ENCODE data around the gene CAMTA1.

The CAMTA1 gene

DNA sequence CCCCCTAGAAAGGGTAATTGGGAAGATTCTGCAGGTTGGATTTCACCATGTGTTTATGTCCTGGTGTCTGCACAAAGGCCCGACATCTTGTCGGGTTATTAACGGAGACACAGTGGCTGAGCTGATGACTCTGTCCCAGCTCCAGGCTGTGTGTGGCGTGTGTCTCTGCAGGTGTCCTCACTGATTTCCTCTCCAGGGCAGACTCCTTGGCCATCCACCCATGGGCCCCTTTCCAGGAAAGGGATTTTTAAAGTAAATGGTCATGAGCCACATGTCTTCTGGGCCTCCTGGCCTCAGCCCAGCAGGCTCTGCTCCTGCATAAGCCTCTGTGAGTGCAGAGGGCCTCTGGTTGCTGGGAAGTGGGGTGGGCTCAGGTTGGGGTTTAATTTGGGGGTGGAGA, 567.1 kb downstream of the CAMTA1 start:
- DNase-seq (ENCODE audit: low read depth in 2 of 3, low spot score in 2 of 3) = no peak

DNA sequence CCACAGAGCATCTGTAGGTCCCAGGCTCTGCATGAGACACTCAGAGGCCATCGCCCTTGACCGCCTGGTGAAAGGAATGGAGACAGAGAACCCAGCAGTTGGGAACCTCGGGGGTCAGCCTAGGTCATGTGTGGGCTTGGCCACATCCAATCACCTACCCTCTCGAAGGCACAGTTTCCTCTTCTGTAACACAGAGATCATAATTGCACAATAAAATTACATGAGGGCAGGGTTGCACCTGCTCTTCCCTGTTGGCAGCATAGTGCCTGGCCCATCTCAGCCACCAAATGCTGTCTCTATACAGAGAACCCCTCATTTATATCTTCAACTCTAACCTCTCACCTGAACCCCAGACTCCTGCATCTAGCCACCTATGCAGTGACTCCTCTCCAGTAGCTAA, 567.7 kb downstream of the CAMTA1 start:
- DNase-seq (ENCODE audit: low read depth in 2 of 3, low spot score in 2 of 3) = no peak

DNA sequence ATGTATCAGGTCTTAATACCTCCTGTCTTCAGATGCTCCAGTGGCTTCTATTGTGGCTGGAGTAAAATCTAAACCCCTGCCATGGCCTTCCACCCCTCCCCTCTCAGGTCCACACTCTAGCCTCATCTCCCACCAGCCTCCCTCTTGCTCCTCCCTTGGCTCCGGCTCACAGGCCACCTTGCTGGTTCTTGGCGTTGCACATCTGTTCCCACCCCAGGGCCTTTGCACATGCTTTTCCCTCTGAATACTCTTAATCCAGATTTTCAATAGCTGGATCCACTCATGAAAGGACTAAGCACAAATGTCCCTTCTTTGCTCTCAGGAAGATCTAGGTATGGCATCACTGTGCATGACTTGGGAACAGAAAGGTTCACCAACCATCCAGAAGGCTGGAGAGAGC, 570.4 kb downstream of the CAMTA1 start:
- no peak for DNase-seq (ENCODE audit: low read depth in 2 of 3, low spot score in 2 of 3)

DNA sequence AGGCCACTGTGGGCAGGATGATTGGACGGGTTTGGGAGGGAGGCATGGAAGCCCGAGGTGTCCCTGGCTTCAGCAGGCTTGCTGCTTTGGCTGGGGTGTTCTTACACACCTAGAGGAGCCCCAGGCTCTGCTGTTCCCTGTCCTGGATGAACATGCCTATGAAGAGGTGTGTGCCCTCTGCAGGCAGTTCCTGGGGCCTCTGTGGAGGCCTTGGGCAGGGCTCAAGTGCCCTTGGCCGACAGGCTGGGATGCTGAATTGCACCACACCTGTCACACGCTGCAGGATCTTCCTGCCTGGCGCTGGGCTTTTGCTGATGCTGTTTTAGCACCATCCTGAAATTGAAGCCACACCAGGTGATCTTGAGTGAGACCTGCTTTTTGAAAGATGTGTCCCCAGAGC, 570.8 kb downstream of the CAMTA1 start:
- no peak for DNase-seq (ENCODE audit: low read depth in 2 of 3, low spot score in 2 of 3)

DNA sequence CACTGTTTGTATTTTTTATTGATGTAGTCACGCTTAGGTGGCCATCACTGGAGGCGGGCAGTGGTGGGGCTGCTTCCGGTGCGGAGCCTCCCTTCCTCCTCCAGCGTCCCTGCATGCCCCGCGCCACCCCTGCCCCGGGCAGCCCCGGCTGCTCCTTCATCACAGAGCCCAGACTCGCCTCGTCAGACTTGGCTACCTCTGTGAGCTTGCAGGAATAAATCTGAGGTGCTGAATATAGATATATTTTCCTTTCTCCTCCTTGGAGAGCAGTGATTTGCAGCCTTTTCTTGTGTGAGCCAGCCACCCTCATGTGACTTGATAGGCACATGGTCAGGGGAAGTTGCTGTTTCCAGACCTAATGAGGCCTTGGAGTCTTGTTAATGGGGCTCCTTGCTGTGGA, 573.2 kb downstream of the CAMTA1 start:
- no peak for DNase-seq (ENCODE audit: low read depth in 2 of 3, low spot score in 2 of 3)

DNA sequence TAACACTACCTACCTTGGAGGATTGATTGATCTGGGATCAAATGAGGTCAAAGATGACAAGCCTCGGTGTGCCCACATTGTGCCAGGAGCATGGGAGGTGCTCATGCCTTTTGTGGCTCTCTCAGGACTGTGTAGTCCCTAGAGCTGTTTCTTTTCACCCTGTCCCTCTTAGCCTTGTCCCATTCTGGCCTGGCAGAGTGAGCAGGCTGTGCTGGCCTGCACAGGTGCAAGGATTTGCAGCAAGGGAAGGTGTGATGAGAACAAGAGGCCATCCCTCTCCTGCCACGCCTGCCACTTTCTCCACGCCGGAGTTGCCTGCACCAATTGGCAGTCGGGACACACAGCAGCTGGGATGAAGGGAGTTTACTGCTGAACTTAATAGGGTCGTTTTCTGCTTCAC, 575.3 kb downstream of the CAMTA1 start:
- DNase-seq (ENCODE audit: low read depth in 2 of 3, low spot score in 2 of 3) = no peak

DNA sequence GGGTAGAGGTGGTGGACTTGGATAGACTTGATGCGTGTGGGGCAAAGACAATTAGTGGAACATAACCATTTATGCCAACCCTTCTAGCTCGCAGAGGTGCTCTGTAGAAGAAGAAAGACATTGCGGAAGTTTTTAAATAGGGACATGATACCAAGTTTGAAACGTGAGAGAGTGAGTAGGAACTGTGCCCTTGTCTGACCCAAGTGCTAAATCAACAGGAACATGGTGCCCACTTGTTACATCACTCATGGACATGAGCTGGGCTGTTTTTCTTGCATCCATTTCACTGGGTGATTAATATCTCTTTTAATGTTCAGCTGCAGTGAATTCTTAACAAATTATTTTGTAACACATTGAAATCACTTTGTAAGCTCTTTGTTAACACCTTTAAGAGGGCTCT, 577.7 kb downstream of the CAMTA1 start:
- DNase-seq (ENCODE audit: low read depth in 2 of 3, low spot score in 2 of 3) = no peak

DNA sequence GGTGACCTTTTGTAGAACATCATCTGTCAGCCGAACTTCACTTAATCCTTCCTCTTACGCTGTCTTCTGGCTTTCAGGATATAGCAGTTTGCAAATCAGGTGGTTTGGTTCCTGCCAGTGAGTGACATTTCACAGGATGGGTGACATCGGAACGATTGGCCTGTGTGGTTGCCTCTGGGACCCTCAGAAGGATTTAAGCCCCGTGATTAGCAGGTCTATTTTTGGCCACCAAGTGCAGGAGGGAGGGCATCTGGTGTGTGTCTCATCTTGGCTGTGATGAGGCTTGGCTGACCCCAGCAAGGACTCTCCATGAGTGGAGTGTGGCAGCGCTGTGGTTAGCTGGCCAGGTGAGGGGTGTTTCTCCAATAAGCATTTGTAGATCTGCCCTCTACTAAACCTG, 578.2 kb downstream of the CAMTA1 start:
- DNase-seq (ENCODE audit: low read depth in 2 of 3, low spot score in 2 of 3) = no peak

DNA sequence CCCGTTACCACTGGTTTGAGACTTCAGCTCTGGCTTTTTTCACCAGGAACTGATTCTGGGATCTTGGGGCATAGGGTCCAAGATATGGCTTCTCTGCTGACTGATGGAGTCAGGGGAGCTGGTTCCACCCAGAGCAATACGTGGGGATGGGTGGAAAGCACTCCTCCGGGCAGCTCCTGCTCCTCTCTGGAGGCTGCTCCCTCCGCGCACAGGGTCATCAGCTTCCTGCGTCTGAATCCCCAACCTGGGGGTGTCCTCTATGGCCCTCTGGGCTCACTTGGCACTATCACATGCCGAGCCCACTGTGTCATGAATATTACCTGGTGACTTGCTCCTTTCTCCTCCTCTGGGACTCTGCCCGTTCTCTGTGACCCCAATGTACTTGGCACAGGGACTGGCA, 580.5 kb downstream of the CAMTA1 start:
- DNase-seq (ENCODE audit: low read depth in 2 of 3, low spot score in 2 of 3) = no peak

DNA sequence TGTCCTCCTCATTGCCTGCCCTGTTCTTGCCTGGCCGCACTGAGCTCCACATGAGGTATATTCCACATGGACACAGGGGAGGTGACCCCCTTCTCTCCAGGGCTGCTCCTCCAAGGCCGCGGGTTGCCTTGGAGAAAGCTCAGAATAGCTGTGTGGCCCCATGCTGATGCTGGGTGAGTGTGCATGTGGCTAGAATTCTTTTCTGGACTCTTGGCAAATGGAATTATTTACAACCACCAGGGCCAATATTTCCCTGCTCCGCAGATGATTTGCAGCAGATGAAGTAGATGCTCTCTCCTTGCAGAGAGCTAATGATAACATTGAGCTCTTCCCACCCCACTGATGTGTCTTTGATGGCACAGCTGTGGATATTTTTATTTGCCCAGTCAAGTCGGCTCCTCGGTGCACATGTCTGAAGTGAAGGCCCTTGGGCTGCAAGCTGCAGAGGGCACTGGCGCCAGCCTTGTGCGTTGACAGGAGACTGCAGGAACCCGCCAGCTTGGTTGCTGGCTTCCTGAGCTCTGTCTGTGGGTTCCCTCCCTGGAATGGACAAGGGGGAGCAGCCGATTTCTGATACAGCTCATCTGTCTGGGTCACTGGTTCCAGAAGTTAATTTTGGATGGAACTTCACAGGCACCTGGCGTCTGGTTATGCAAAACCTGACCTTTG, 581.2 kb downstream of the CAMTA1 start:
- DNase-seq (ENCODE audit: low read depth in 2 of 3, low spot score in 2 of 3) = no peak

DNA sequence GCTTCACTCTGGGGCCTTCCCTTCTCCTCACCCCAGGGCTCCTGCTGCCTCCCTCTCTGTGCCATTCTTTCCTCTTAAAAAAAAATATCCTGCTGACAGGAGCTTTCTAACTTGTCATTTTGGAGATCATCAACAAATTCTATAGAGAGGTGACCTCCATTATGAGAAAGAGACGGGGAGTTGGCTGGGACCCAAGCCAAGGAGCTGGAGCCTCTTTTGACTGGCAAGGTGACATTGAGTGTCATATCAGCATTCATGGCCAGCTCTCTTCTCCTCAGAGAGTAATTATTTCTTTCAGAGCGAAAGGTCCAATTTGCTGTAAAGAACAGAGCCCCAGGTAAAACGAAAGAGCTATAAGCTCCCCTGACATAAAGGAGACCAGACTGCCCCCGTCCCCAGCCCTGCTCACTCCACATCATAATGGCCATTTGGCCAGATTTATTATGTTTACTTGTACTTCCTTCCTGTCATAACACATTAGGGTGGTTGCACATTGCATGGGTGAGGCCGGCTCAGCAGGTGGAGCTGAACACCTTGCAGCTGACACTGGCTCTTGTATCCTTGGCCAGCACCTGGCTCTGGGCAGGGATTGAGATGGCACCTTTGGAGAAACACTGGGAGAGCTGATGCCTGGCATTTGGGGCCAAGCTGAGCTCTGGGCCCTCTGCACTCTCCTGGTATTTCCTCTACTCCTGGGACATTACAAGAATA, 581.9 kb downstream of the CAMTA1 start:
- DNase-seq (ENCODE audit: low read depth in 2 of 3, low spot score in 2 of 3) = no peak

DNA sequence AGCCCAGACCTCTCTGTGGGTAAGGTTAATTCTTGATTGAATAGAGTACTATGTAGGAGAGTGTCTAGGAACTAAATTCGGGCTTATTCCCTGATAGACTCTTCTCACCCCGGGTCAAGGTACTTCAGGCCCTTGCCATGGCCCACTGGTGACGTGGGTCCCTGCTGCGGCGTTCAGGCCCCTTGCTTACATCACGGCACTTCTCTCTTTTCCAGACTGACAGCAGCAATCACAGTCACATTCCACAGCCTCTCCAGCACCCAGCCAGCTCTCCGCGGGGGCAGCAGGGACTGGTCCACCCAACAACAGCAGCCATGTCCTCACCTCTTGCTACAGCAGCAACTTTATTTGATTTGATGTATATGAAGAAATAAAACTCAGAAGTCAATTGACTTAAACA, 584.6 kb downstream of the CAMTA1 start:
- no peak for DNase-seq (ENCODE audit: low read depth in 2 of 3, low spot score in 2 of 3)

DNA sequence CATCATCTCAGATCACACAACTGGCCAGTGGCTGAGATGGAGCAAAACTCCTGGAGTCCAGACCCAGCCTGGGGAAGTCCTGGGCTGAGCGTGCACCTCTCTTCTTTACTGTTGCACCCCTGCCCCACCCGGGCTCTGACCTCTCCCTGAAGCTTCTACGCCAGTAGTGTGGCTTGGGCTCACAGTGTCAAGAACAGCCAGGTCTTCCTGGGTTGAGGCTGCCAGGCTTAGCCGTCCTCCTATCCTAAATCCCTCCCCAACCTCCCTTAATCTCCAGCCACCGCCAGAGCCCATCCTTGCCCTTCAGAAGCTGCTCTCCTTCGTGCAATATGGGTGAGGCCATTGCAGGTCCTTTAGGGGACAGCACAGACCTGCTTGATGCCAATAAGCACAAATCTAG, 586.7 kb downstream of the CAMTA1 start:
- DNase-seq (ENCODE audit: low read depth in 2 of 3, low spot score in 2 of 3) = no peak

DNA sequence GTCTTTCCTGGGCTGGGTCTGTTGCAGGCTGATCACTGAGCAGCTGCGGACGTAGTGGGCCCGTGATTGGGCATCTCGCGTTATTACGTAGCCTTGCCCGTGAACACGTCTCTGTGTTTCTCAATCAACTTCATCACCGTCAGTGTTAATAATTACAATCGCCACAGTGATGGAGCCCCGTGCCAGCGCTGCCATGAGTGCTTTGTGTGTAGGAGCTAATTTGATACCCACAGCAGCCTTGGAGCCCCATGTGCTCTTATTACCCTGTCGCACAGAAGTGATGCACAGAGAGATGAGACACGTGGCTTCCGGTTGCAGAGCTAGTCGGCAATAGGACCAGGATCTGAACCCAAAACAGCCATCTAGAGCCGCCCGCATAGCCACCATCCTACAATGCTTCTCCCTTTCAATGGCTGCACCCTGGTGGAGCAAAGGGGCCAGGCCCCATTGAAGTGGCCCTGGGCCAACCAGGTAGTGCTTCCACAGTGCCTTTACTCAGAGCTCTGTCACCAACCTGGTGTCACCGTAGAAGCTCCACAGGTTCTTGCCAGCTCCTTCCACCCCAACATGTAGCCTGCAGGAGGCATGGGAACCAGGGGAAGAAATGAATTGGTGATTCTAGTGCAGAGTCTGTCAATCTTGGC, 587.3 kb downstream of the CAMTA1 start:
- DNase-seq (ENCODE audit: low read depth in 2 of 3, low spot score in 2 of 3) = no peak

DNA sequence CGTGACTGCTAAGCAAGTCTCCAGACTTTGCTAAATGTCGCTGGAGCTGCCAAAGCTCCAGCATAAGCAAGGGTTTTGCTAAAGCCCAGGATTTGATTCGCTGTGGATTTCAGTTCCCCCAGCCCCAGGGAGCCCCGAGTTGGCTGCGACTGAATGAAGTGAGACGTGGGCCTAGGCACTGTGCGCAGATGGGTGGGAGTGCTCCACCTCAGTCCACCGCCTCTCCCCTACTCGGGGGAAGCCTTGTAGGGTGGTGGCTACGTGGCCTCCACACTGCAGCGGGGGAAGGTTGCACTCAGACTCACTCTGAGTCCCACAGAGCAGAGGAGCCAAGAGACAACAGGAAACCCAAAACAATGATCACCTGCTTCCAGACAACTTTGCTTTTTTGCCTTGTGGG, 588.0 kb downstream of the CAMTA1 start:
- no peak for DNase-seq (ENCODE audit: low read depth in 2 of 3, low spot score in 2 of 3)

DNA sequence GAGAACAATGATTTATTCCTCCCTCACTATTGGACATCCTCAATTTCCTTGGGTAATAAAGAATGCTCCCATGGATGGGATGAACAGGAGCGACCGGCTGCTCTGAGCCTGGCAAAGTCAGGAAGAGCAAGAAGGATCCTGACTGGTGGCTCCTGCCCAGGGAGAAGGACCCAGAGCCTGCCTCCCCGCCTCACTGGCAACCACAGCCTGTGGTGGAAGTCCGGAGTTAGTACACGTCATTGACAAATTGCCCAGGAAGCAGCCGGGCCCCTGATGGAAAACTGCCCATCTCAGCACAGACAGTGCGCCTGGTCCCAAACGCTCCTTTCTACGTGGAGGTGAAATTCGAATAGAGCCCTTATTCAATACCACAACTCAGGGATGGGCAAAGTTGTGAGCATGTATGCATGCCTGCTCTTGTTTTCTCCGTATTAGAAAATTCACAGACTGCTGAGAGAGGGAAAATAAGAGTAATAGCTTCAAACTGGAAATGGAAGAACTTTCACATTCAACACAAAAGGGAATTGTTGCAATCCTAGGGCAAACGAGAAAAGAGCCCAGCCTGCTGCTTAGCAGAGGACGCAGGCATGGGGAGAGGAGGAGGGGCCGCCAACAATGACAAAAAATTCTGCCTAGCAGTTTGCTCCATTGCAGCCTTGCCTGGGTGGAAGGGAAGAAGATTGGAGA, 588.8 kb downstream of the CAMTA1 start:
- DNase-seq (ENCODE audit: low read depth in 2 of 3, low spot score in 2 of 3) = no peak

DNA sequence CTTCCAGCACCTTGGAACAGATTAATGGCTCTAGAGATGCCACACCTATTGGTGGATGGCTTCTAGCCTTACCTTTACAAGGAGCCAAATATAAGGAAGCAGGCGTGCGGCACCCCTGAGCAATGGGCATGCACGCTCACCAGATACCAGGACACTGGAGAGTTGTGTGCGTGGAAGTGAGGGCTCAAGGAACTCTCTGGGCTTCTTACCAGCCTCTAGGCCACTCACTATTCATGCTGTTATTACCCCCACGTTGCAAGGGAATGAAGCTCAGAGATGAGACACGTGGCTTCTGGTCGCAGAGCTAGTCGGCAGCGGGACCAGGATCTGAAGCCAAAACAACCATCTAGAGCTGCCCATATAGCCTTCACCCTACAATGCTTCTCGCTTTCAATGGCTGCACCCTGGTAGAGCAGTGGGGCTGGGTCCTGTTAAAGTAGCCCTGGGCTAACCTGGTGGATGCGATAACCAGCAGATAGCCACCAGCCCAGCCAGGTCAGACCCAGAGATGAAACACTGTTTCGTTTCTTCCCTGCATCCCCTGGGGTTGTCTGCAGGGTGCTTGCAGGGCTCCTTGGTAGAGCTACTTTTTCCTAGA, 589.4 kb downstream of the CAMTA1 start:
- DNase-seq (ENCODE audit: low read depth in 2 of 3, low spot score in 2 of 3) = no peak

DNA sequence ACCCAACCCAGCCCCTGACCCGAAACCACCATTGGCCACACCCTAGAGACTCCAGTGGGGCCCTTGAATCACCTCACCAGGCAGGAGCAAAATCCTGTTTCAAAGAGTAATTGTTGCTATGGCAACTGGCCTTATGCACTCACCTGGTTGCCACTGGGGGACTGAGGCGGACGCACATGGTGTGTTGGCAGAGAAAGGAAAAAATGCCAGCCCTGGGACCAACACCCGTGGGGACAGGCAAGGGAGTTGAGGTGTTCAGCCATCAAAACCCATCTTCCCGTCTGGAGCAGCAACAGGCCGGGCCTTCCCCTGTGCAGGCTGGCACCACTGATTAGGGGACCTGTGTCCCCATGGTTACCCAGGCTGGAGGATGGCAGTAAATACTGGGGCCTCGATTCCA, 590.1 kb downstream of the CAMTA1 start:
- no peak for DNase-seq (ENCODE audit: low read depth in 2 of 3, low spot score in 2 of 3)

DNA sequence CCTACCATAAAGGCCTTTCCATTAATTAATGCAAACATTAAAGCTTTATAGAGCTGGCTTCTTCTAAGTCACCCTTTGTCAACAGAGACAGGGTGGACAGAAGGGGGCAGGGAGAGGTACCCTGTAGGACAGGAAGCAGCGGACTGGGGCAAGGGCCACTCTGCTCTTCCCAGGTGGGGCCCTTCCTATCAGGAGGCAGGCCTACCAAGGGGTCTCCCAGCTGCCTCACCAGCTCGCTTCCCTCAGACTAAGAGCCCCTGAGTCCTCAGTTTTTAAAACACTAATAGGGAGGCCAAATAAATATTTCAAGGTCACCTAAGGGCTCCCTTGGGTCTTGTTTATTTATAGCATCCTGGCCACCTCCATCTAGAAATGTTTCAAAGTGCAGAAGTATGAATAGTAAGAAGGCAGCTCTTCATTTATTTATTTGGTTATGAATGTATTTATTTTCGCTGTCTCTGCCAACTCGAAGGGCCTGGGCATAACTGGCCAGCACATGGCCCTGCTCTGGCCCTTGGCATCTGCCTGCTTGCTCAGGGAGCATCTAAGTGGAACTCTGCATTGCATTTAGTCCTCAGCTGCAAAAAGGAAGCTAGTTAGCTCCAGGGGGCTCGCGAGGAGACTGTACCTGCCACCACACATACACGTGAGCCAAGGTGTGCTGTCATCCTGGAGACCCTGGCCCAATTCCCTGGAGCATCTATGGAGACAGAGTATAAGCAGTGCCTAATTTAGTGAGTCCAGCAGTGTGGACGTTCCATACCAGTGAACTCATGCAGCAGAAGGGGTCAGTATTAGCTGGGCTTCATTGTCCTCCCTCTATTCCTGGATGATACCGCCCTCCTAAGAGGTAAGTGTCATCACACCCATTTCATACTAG, 590.8 kb downstream of the CAMTA1 start:
- no peak for DNase-seq (ENCODE audit: low read depth in 2 of 3, low spot score in 2 of 3)

DNA sequence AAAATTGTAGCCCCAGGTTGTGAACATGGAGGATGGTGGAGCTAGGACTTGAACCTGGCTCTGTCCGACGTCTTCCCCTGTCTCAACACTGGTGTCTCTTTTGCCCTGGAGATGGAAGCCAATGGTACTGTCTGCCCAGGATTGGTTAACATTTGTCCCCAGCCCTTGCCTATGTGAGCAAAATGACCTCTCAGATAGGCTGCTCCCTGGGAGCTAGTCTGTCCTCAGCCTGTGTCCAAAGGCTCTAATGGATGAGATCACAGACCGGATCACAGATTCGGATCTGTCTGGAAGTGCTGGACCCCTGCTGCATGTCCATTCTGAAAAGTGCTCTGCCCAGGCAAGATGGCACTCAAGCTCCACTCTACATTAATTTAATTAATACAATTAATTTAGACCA, 591.4 kb downstream of the CAMTA1 start:
- no peak for DNase-seq (ENCODE audit: low read depth in 2 of 3, low spot score in 2 of 3)
